ENCODE results near the gene NSFL1C.
A peak's percentile ranks its signal among the peaks of the same experiment; 100 is the strongest.
"Not testable (repeated sequence)": the region's sequence is repeated elsewhere in the genome, so short reads cannot be mapped to it uniquely, and the experiment has no call there.

The NSFL1C gene

DNA sequence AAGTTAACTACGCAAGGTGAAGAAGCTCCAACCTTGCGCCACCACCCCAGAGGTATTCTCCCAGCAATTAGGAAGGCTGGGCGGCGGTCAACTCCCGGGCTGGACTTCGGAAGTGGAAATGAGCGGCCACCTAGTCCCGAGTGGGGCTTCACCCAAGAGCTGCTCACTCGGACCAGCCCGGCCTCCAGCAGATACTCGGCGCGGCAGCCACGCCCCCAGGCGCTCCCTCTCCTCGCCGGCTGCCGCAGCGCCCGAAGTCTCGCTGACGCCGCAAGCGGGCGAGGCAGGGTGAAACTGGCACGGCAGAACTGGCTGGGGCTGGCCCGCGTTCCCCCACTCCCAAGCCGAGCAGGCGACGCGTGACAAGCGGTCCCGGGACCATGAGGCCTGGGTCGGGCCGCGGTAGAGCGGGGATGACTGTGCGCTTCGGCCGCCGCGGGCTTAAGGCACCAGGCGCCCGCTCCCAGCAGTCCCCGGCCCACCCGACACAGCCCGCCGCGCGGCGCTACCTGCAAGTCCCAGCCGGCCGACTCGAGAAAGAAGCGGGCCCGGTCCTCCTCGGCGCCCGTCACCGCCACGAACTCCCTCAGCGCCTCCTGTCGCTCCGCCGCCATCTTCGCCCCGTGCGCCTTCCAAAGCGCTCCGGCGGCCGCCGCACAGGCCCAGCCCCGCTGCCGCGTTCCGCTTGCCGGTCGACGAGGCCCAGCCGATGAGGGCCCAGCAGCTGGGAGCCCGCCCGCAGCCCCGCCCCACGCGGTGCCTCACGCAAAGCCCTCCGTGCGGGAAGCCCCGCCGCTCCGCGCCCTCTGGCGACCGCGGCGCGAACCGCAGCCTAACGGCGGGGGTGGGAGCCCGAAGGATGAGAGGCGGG lies at the start of gene NSFL1C:
Gene NSFL1C (minus strand): TSS at position 639 of the 871 bp plus-strand sequence. CDS start 25 bp downstream, at position 614.
- DNase-seq (ENCODE audit: low read depth, low spot score) = peak; percentile 66

DNA sequence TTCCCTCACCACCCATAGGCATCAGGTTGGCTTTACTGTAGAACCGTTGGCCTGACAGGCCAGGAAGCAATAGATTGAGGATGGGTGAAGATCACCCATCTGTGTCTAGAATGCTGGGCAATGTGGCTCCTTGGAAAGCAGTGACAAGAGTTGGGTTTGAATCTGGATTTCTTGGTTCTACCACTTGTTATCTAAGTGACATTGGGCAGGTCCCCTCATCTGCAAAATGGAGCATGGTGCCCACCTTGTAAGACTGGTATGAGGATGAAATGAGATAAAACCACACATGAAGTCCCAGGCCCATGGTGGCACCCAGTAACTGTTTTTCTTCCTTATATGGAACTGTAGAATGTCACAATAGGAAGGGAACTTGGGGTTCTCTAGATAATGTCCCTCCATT lies 47.2 kb upstream of the NSFL1C start:
- no peak for DNase-seq (ENCODE audit: low read depth, low spot score)

DNA sequence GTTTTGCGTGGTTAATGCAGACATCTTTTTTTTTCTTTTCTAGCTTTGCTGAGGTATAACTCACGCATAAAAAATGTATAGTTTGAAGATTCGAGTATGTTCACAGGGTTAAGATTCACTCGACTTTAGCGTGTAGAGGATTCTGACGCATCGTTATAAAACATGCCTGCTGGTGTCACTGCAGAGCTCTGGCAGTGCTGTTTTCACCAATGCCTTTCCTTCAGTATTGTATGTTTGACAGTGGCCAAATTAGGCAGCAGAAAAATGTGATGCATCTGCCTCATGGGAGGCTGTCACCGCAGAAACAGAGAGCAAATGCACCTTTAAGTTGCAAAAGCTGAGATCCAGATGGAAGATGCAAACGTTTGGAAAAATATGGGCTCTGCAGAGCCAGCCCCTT lies 42.6 kb upstream of the NSFL1C start:
- no peak for DNase-seq (ENCODE audit: low read depth, low spot score)

DNA sequence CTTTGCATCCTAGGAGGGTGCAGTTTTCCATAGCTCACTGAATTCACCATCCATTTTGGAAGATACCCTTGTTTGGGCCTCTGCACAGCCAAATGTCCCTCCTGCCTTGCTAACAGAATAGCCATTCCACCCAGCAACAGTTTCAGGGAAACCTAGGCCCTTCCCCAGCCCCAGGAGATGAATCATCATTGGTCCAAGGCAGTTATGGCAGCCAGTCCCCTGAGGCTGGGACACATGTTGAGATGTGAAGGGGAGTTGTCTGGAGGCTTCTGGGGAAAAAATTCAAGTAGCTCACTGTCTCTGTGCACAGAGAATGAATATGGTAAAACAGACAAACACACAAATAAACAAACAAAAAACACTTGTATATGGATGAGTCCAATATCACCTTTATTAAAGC lies 41.9 kb upstream of the NSFL1C start:
- no peak for DNase-seq (ENCODE audit: low read depth, low spot score)

- no peak for DNase-seq (ENCODE audit: low read depth, low spot score)
Measured at GRCh38 chr20:1507276-1507675, 40.6 kb upstream of the NSFL1C start.

DNA sequence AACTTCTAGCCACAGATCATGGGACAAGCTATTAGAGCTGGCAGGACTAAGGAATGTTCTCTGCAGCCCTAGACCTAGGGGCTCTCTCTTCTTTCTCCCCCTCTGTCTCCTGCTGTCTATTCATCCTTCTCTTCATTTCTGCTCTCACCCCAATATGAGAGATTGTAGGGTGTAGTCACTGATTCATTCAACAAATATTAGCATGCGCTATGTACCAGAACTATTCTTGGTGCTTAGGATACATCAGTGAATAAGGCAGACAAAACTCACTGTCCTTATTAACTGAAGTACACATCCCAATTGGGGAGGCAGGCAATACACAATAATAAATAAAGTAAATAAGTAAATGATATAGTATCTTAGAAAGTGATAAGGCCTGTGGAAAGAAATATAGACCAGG lies 39.2 kb upstream of the NSFL1C start:
- DNase-seq (ENCODE audit: low read depth, low spot score) = no peak

DNA sequence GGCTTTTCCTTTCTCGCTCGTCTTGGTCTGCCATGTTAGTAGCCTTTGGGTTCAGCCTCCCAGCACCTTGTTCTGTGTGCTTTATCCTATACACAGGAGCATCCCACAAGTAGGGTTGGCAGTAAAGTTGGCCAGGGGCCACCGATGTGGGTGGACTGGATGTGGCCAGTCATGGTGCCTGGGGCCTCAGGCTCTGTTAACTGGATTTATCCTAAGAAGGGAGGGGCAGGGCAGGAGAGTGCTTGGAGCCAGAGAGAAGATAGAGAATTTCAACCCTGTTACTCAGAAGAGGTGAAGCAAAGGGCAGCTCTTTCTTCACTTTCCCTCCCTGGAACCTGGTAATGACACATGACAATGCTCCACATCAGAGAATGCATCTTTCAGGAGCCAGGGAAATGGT lies 38.7 kb upstream of the NSFL1C start:
- no peak for DNase-seq (ENCODE audit: low read depth, low spot score)

GRCh38 chr20:1503564-1504227 lies 37.0 kb upstream of the NSFL1C start:
- peak; percentile 74 for DNase-seq (ENCODE audit: low read depth, low spot score)

- DNase-seq (ENCODE audit: low read depth, low spot score) = no peak
Measured at GRCh38 chr20:1500496-1500895, 33.8 kb upstream of the NSFL1C start.

- DNase-seq (ENCODE audit: low read depth, low spot score) = no peak
Measured at GRCh38 chr20:1499528-1500420, 33.1 kb upstream of the NSFL1C start.

GRCh38 chr20:1497371-1497770 lies 30.7 kb upstream of the NSFL1C start:
- not testable (repeated sequence) for DNase-seq (ENCODE audit: low read depth, low spot score)

- DNase-seq (ENCODE audit: low read depth, low spot score) = no peak
Measured at GRCh38 chr20:1496930-1497329, 30.3 kb upstream of the NSFL1C start.

DNA sequence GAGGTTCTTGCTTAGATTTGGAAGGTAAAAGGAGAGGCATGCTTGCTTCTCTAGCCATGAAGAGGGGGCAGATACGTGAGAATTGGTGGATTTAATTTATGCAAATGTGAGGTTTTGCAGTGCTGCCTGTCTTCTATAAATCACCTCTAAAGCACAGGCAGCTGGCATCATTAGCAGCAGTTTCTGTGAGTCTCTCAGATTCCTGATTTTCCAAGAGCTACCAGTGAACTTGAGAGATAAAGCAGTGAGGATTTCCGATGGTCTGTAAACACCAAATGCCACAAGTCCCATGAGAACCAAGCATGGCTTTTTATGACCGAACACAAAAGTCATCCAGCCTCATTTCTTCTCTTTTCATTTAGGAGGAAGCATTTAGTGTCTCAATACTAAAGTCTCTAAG lies 27.8 kb upstream of the NSFL1C start:
- no peak for DNase-seq (ENCODE audit: low read depth, low spot score)

DNA sequence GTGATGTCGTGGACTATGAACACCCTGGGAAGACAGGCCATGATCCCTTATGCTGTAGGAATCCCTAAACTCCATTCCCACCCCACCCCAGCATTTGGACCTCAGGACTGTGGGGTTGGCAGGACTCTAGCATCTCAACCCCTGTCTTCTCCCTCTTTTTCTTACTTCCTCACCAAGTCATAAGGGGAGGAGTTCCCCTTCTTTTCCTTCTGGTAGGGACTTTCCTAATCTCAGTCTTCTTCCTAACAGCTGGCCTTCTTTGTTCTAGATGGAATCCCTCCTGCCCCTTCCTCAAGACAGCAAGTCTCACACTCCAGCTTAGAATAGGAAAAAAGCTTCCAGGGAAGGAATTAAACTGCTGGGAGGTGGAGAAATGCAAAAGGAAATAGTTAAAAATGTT lies 26.9 kb upstream of the NSFL1C start:
- DNase-seq (ENCODE audit: low read depth, low spot score) = no peak

GRCh38 chr20:1491860-1492642 lies 25.4 kb upstream of the NSFL1C start:
- DNase-seq (ENCODE audit: low read depth, low spot score) = no peak

DNA sequence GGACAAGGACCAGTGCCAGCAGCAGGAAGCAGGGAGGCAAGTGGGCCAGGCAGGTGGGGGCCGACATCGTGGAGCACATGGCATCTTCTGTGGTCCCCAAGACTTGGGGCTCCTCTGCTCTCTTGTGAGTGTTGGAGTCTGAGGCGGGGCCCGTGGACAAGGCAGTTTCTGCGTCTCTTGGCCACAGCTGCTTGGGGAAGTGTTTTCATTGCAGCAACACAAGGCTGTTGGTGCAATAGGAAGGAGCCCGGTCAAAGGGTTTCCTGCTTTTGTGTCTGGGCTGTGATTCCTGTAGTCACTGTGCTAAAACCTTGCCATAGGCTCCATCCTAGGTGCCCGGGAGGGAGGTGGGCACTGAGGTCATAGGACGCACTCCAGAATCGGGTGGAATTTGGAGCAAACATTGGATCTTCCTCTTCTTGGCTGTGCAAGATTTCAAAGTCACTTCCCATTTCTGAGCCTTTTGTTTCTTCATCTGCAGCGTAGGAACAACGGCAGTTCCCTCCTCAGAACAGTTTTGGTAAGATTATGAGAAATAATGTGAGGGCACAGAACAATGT lies 24.7 kb upstream of the NSFL1C start, which contains the start of gene SIRPB2:
Gene SIRPB2 (minus strand): TSS at position 140 of the 560 bp plus-strand sequence. CDS start 61 bp downstream, at position 79.
- DNase-seq (ENCODE audit: low read depth, low spot score) = no peak

- DNase-seq (ENCODE audit: low read depth, low spot score) = no peak
Measured at GRCh38 chr20:1490643-1491195, 24.1 kb upstream of the NSFL1C start.

DNA sequence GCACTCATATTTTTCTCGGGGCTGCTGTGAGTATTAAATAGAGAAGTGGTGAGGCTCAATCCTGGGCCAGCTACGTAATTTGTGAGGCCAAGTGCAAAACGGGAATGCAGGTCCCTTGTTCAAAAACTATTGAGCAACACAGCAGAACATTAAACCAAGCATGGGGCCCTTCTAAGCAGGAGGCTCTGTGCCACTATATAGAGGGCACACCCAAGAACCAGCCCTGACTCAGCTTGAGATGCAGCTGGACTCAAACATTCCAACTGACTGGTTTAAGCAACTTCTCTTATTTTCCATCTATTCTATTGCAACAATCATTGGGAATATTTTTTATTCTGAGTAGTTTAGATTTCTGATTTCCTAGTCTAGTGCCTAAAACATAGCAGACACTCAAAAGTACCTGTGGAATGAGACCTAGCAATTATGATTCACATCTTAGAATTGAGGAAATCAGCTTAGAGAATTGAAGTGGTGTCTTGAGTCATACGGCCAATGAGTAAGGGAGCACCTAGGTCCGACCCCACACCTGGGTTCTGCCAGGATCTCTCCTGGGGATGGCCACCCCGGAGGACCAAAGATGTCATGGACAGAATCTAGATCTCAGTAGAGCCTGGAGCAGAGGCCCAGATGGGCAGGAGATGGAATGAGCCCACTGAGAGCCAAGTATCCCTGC lies 23.3 kb upstream of the NSFL1C start:
- no peak for DNase-seq (ENCODE audit: low read depth, low spot score)

DNA sequence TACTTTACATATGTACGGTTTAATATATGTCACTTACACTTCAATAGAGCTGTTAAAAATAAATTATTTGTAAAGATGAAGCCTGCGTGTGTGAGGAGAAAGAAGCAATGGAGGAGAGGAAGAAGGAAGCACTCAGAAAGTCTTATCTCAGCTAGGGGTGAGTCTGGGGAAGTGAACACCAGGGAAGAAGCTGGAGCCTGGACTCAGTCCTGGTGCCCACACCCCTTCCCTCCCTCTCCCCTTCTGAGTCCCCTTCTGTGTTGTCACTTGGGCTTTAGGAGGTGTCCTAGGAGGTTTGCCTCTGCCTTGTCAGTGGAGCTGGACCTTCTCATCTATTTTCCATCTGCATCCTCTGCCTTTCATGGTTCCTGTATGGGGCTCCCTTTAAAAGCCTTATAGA lies 22.7 kb upstream of the NSFL1C start:
- no peak for DNase-seq (ENCODE audit: low read depth, low spot score)

GRCh38 chr20:1486566-1486965 lies 19.9 kb upstream of the NSFL1C start:
- DNase-seq (ENCODE audit: low read depth, low spot score) = no peak
